IMR-90 (cell line): Measurements from ENCODE around the gene SEMA4B.

Experiments
- CEBPB ChIP-seq: IDR thresholded peaks from 2 replicates; pipeline ENCODE4 v1.6.1; 2012; ENCODE audit warnings: low read depth, low read length, improper control_type of control experiment
- CHD1 ChIP-seq: IDR thresholded peaks from 2 replicates; pipeline ENCODE4 v1.6.1; 2012; ENCODE audit warnings: low read depth, low read length, improper control_type of control experiment
- CTCF ChIP-seq: conservative IDR thresholded peaks from 2 replicates; pipeline ENCODE4 v1.5.1; 2012; ENCODE audit warnings: mild to moderate bottlenecking, low read depth, low read length, improper control_type of control experiment
- ELK1 ChIP-seq: fragments of 150-350 bp; IDR thresholded peaks from 2 replicates; pipeline ENCODE4 v1.6.1; 2016; ENCODE audit warnings: low read depth, mild to moderate bottlenecking, low read length, moderate library complexity, borderline replicate concordance
- FOS ChIP-seq: fragments of 150-350 bp; IDR thresholded peaks from 2 replicates; pipeline ENCODE4 v1.6.1; 2016; ENCODE audit warnings: low read depth, low read length
- MAFK ChIP-seq: IDR thresholded peaks from 2 replicates; pipeline ENCODE4 v1.6.1; 2012; ENCODE audit warnings: low read depth, low read length, improper control_type of control experiment
- MXI1 ChIP-seq: IDR thresholded peaks from 2 replicates; pipeline ENCODE4 v1.6.1; 2012; ENCODE audit warnings: low read depth, mild to moderate bottlenecking, low read length, moderate library complexity, borderline replicate concordance
- NFE2L2 ChIP-seq: fragments of 150-350 bp; IDR thresholded peaks from 2 replicates; pipeline ENCODE4 v1.6.1; 2016; ENCODE audit warnings: low read depth, mild to moderate bottlenecking, low read length
- POLR2A ChIP-seq: IDR thresholded peaks from 2 replicates; pipeline ENCODE4 v1.6.1; 2012; ENCODE audit warnings: mild to moderate bottlenecking, low read depth, low read length
- RAD21 ChIP-seq: IDR thresholded peaks from 2 replicates; pipeline ENCODE4 v1.6.1; 2012; ENCODE audit warnings: low read length, improper control_type of control experiment
- RFX5 ChIP-seq: IDR thresholded peaks from 2 replicates; pipeline ENCODE4 v1.8.0; 2012; ENCODE audit warnings: low read depth, mild to moderate bottlenecking, low read length, moderate library complexity
- SMC3 ChIP-seq: fragments of 150-350 bp; IDR thresholded peaks from 2 replicates; pipeline ENCODE4 v1.6.1; 2016; ENCODE audit warnings: low read depth, mild to moderate bottlenecking, antibody characterized with exemption, low read length, moderate library complexity

- TF ChIP-seq FOS (no peak), CTCF (no peak), CHD1 (no peak), POLR2A (peak; percentile 85; the same call in 1 of the 2 replicates), CEBPB (no peak), RFX5 (no peak), MXI1 (peak; percentile 59; the same call in 1 of the 2 replicates), ELK1 (no peak), MAFK (no peak), SMC3 (no peak), RAD21 (no peak), NFE2L2 (no peak)
Measured at GRCh38 chr15:90233387-90234095, 32.4 kb downstream of the SEMA4B start, which contains the start of gene CIB1.
